ENCODE results near the gene CEP78.

The CEP78 gene

DNA sequence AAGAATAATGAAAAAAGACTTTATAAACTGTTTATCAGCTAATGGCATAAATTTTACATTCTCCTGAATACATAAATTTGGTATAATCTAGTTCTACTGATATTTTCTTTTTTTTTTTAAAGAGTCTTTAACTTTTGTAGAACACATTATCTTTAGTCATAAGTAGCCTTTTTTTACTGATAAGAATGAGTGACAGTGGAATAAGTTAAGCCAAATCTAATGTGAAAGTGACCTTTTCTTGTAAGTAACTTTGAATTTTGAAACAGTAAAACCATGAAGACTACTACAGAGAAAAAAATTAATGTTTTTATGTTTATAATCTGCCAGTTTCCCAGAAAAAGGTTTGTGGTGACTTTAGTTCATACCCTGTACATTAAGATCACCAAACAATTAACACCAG lies 13.7 kb downstream of the CEP78 start (continued):
- TF ChIP-seq, protein P1, sequence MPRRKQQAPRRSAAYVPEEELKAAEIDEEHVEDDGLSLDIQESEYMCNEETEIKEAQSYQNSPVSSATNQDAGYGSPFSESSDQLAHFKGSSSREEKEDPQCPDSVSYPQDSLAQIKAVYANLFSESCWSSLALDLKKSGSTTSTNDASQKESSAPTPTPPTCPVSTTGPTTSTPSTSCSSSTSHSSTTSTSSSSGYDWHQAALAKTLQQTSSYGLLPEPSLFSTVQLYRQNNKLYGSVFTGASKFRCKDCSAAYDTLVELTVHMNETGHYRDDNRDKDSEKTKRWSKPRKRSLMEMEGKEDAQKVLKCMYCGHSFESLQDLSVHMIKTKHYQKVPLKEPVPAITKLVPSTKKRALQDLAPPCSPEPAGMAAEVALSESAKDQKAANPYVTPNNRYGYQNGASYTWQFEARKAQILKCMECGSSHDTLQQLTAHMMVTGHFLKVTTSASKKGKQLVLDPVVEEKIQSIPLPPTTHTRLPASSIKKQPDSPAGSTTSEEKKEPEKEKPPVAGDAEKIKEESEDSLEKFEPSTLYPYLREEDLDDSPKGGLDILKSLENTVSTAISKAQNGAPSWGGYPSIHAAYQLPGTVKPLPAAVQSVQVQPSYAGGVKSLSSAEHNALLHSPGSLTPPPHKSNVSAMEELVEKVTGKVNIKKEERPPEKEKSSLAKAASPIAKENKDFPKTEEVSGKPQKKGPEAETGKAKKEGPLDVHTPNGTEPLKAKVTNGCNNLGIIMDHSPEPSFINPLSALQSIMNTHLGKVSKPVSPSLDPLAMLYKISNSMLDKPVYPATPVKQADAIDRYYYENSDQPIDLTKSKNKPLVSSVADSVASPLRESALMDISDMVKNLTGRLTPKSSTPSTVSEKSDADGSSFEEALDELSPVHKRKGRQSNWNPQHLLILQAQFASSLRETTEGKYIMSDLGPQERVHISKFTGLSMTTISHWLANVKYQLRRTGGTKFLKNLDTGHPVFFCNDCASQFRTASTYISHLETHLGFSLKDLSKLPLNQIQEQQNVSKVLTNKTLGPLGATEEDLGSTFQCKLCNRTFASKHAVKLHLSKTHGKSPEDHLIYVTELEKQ (tag by site-specific recombination; IDR thresholded peaks at IDR 0.05; ENCODE audit: borderline replicate concordance) = no peak
- TF ChIP-seq, protein P2, sequence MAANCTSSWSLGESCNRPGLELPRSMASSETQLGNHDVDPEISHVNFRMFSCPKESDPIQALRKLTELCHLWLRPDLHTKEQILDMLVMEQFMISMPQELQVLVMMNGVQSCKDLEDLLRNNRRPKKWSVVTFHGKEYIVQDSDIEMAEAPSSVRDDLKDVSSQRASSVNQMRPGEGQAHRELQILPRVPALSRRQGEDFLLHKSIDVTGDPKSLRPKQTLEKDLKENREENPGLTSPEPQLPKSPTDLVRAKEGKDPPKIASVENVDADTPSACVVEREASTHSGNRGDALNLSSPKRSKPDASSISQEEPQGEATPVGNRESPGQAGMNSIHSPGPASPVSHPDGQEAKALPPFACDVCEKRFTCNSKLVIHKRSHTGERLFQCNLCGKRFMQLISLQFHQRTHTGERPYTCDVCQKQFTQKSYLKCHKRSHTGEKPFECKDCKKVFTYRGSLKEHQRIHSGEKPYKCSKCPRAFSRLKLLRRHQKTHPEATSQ (tag by site-specific recombination; IDR thresholded peaks at IDR 0.05) = no peak

DNA sequence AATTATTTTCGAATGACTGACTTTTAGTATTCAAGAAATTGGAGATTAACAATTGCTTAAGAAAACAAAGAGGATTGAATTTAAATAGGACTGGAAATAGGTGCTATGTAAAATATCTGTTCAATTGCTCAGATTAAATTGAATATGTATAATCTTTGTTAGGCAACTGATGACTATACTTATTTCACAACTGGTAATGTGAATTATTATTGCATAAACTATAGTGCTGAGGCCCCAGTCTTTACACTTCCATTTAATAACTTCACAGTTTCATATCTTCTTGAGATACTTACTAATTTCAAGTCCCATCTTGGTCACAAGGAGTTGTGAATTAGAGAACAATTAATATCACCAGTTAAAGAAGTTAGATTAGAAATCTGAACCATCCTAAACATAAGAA lies 16.7 kb downstream of the CEP78 start:
- Histone ChIP-seq H3K27ac (ENCODE audit: extremely low read depth, low read depth, low read length) (no peak overlapping the region), H3K9me3 (ENCODE audit: control insufficient read depth, insufficient read depth, low read depth, low read length) (no peaks in the 10 kb centered on the region), H3K36me3 (ENCODE audit: control insufficient read depth in 2 of 2, insufficient read depth in 1 of 2, low read length in 2 of 2) (peaks cover 30 to 85% of the 10 kb centered on the region in 2 experiments), H3K4me1 (ENCODE audit: control insufficient read depth, insufficient read depth, low read length) (no peaks in the 10 kb centered on the region), H3K4me3 (ENCODE audit: low read depth, low read length) (no peak overlapping the region)
- TF ChIP-seq, protein P3, sequence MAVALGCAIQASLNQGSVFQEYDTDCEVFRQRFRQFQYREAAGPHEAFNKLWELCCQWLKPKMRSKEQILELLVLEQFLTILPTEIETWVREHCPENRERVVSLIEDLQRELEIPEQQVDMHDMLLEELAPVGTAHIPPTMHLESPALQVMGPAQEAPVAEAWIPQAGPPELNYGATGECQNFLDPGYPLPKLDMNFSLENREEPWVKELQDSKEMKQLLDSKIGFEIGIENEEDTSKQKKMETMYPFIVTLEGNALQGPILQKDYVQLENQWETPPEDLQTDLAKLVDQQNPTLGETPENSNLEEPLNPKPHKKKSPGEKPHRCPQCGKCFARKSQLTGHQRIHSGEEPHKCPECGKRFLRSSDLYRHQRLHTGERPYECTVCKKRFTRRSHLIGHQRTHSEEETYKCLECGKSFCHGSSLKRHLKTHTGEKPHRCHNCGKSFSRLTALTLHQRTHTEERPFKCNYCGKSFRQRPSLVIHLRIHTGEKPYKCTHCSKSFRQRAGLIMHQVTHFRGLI (tag by site-specific recombination; IDR thresholded peaks at IDR 0.05) = no peak
- TF ChIP-seq ZNF146 (tag by site-specific recombination; IDR thresholded peaks at IDR 0.05) (no peak), ZNF155 (tag by site-specific recombination; IDR thresholded peaks at IDR 0.05) (no peak)
- TF ChIP-seq, protein P1 (tag by site-specific recombination; IDR thresholded peaks at IDR 0.05; ENCODE audit: borderline replicate concordance) = no peak
- ChIA-PET CTCF (interaction anchor here (1.6 kb wide), 1 partner anchor 13 kb away, joined by 6 read pairs; no protein-coding TSS in a partner anchor), POLR2A (no interaction called here)

DNA sequence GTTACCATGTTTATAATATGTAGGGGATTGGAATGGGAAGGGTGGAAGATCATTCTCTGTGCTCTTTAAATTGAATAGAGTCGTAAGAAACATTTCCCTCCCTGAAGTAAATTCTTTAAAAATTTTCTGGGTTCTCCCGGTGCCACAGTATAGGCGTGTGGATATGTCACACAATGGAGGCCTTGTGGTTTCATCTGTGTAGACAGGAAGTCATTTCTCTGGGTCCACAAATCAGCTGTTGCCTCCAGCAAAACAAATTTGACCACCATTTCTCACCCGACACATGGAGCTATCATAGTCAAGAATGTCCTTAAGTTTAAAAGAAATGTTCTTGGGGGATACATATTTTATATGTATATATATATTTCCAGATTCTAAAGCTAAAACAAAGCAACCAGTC lies 17.4 kb downstream of the CEP78 start:
- POLR2A ChIA-PET = no interaction called here

More for the DNA sequence above, 17.4 kb downstream of the CEP78 start:
- CTCF ChIA-PET = interaction anchor here (1.6 kb wide), 1 partner anchor 14 kb away, joined by 6 read pairs; no protein-coding TSS in a partner anchor
- Histone ChIP-seq H3K9me3 (ENCODE audit: control insufficient read depth, insufficient read depth, low read depth, low read length) (no peaks in the 10 kb centered on the region), H3K27ac (ENCODE audit: extremely low read depth, low read depth, low read length) (no peak overlapping the region), H3K4me1 (ENCODE audit: control insufficient read depth, insufficient read depth, low read length) (no peaks in the 10 kb centered on the region), H3K36me3 (ENCODE audit: control insufficient read depth in 2 of 2, insufficient read depth in 1 of 2, low read length in 2 of 2) (peaks cover 28 to 85% of the 10 kb centered on the region in 2 experiments), H3K4me3 (ENCODE audit: low read depth, low read length) (no peak overlapping the region)
- TF ChIP-seq, protein P4, sequence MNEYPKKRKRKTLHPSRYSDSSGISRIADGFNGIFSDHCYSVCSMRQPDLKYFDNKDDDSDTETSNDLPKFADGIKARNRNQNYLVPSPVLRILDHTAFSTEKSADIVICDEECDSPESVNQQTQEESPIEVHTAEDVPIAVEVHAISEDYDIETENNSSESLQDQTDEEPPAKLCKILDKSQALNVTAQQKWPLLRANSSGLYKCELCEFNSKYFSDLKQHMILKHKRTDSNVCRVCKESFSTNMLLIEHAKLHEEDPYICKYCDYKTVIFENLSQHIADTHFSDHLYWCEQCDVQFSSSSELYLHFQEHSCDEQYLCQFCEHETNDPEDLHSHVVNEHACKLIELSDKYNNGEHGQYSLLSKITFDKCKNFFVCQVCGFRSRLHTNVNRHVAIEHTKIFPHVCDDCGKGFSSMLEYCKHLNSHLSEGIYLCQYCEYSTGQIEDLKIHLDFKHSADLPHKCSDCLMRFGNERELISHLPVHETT (tag by site-specific recombination; IDR thresholded peaks at IDR 0.05) = no peak
- TF ChIP-seq, protein P5, sequence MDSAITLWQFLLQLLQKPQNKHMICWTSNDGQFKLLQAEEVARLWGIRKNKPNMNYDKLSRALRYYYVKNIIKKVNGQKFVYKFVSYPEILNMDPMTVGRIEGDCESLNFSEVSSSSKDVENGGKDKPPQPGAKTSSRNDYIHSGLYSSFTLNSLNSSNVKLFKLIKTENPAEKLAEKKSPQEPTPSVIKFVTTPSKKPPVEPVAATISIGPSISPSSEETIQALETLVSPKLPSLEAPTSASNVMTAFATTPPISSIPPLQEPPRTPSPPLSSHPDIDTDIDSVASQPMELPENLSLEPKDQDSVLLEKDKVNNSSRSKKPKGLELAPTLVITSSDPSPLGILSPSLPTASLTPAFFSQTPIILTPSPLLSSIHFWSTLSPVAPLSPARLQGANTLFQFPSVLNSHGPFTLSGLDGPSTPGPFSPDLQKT (IDR thresholded peaks at IDR 0.05; ENCODE audit: borderline replicate concordance, low read depth, low read length) = no peak
- TF ChIP-seq ZNF223 (tag by site-specific recombination; IDR thresholded peaks at IDR 0.05) = no peak

All from HEK293 (cell line).